Myocyte (in vitro differentiated cells): ENCODE results near the gene APCDD1L. TPM values are rescaled to one million over a fixed set of nuclear protein-coding genes. Genes with fewer than 3 reads are reported as not detected.
"Not testable (repeated sequence)": the region's sequence is repeated elsewhere in the genome, so short reads cannot be mapped to it uniquely, and the experiment has no call there.

Source experiments
- DNase-seq: peaks from one replicate; pipeline ENCODE4 v3.0.0-alpha.2; 2012; ENCODE audit warnings: low read depth
- total RNA-seq: library from RNA; depleted of rRNA; stranded (reverse); fragments of >200 nt; gene quantifications from 2 replicates; pipeline ENCODE4 v1.2.3, GENCODE V29; 2014

APCDD1L gene
- total RNA-seq, 1 donor from 2014 or later, result 0.11 TPM

DNA sequence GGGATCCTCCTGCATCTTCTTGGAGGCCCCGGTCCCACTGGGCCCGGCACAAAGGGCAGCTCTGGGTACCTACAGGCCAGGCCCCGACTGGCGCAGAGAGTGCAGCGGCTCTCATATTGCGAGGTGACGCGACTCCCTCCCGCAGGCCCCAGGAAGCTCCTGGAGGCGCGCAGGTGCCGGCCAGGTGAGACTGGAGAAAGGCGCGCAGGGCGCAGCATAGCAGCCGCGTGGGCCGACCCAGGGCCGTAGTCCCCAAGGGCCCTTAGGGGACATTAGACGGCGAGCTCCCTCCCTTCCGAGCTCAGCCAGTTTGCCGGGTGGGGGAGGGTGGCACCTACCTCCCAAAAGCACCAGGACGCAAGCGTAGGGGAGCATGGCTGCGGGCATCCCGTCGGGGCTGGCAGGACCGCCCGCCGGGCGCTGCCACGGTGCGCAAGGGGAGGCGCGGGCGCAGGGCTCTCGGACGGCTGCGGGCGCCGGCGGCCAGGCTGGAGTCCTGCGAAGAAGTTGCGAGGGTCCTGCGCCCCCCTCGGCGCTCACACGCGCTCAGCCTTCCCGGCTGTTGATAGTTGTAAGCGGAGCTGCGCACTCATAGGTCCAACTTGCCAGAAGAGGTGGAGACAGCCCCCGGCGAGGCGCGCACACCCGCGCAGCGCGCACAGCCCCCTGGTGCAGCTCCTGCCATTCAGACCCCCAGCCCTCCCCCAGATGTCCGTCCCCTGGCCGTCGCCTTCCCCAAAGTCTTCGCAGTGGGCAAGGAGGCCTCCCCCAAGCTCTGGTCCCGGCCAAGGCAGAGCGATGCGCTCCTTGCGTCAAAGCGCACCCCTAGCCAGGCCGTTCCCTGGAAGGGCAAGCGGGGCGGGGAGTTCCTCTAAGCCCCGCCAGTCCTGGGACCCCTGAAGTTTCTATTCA lies 622 bp downstream of the APCDD1L start:
- no peak for DNase-seq

DNA sequence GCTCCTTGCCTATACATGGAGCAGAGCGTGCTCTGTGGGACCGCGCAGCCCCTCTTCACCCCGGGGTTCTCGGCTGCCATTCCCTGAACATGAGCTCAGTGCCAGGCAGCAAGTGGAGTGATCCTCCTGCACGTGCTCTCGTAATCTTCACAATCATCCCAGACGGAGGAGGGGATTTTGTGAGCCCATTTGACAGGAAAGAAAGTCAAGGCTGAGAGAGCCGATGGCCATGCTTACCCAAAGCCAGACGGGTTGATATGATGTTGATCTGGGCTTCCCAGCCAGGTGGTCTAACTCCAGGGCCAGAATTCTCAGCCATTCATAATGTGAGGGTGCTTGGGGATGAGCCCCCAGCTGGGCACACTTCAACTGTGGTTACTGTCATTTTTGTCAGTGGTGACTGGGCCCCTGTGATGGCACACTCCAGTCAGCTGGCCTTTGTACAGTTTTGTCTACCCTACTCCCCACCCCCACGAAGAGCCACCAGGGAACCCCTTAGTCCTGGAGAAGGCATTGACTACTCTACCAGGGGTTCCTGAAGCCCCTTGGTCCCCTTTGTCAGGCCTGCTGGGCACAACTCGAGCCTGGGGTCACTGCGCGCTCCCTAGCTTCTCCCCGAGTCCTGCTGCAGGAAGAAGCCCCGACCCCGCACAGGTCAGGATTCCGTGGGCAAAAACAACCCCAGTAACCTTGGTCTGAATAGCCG lies 1.5 kb downstream of the APCDD1L start:
- DNase-seq, result no peak

DNA sequence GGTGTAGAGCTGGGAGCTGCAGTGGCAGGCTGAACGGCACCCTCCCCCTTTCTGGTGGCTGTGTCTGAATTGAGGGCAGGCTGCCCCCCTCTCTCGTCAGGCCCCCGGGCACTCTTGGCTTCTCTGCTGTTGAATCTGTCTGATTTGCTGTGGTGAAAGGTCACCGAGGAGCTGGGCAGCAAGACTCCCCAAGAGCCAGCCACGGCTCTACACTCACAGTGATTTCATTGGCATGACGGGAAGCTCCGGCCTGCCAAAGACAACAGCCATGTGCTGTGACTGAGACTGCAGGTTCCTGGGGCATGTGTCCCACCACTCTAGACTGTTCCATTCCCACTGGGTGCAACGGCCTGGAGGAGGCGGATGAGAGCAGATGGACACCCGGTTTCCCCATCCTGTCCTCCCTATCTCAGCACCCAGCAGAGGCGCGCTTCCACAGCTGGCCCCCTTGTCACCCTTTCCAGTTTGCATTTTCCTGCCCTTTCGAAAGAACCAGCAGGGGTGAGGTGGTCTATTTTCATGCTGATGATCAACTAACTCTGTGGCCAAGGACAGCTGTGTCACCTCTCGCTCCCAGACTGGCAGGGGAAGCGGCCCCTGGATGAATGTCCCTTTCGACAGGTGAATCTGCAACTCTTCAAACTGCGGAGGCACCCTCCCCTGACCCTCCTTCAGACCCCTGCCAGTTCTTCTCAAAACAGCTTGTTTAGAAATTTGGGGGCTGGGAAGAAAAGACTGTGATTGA lies 2.2 kb downstream of the APCDD1L start:
- peak; percentile 8 for DNase-seq

DNA sequence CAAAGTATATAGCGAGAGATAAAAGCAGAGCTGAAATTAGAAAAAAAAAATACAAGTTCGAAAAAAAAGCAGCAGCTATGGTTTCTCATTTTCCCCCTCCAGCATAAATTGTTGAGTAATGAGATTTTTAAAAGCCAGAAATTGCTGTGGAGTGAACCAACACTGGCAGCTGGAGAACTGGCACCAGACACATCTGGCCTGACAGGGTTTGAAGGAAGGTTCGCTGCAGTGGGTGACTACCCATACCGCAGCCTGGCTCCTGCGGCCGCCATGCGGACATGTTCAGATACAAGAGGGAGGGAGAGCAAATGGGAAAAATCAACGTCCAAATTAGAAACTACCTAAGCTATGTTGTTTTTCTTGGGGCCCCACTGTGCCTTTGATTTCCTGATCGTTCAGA lies 3.3 kb downstream of the APCDD1L start:
- DNase-seq, result peak; percentile 62

DNA sequence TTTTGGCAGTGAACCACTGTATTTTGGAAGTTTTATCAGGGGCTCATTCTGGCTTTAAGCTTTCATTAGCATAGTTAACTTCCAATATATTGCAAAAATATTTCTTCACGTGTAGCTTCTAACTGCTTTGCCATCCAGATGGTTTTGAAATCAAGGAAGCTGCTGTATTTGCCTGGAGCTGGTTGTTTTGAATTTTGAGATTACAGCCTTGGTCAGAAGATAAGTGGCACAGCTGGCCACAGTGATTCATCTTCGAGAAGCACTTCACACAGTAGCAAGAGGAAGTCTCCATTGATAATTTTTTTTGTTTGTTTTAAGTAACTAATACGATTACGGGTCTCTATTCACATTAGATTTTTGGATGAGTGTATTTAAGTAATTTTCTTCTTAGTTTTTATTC lies 3.8 kb downstream of the APCDD1L start:
- peak; percentile 61 for DNase-seq

DNA sequence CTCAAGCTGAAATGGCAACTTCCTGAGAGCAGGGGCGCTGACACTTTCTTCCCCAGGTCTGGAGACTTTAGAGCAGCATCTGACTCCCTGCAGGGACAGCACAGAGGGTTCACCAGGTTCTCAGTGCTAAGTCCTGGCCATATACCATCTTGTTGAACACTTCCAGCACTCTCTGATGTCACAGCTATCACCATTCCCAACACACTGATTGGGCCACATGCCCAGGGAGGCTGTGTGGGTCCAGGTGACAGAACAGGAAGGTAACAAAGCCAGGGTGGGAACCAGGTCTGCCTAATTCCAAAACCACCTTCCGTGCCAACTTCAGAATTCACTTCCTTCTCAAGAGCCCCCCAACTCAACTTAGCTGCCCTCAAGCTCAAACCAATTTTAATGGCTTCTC lies 4.3 kb downstream of the APCDD1L start:
- DNase-seq, result no peak

DNA sequence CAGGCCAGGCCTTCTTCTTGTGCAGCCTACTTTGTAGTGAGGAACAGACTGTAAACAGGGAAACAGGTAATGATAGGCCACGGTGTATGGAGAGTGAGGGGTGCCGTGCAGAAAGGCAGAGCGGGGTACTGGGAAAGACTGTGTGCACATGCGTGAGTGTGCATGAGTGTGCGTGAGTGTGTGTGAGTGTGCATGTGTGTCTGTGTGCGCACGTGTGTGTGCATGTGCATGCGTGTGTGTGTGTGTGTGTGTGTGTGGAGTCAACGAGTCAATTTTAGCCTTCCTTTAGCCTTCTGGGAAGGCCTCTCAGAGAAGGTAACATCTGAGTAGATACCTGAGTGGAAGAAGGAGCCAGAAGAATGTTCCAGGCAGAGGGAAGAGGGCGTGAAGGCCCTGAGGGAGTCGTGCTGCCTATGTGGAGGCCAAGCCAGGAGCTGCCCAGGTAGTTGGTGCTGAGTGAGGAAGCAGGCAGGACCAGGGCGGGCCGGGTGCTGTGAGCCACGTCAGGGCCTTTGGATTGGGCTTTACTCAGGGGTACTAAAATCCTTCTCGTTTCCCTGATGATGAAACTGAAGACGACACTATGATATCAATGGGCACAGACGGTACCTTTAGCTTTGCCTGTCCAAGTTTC lies 6.3 kb downstream of the APCDD1L start:
- DNase-seq, result no peak

DNA sequence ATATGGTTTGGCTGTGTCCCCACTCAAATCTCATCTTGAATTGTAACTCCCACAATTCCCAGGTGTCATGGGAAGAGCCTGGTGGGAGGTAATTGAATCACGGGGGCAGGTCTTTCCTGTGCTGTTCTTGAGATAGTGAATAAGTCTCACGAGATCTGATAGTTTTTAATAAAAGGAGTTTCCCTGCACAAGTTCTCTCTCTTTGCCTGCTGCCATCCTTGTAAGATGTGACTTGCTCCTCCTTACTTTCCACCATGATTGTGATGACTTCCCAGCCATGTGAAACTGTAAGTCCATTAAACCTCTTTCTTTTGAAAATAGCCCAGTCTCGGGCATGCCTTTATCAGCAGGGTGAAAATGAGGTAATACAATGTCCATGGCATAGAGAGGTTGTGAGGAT lies 8.2 kb downstream of the APCDD1L start:
- DNase-seq, result not testable (repeated sequence)

DNA sequence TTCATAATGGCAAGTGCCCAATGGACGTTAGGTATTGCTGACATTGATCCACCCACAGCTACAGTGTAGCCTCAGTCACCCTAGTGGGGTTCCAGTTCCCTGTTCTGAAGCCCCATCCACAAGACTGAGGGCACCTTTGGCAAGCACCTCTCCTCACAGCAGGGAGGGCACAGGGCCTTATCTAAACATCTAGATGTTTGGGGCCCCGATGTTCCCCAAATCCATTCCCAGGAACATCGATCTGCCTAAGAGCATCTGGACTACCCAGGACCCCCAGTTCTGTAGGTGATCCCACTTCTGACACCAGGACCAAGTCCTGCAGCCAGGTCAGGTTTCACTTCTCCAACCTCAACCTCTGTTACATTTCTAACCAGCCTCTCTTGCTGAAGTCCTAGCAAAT lies 10.6 kb downstream of the APCDD1L start:
- no peak for DNase-seq

DNA sequence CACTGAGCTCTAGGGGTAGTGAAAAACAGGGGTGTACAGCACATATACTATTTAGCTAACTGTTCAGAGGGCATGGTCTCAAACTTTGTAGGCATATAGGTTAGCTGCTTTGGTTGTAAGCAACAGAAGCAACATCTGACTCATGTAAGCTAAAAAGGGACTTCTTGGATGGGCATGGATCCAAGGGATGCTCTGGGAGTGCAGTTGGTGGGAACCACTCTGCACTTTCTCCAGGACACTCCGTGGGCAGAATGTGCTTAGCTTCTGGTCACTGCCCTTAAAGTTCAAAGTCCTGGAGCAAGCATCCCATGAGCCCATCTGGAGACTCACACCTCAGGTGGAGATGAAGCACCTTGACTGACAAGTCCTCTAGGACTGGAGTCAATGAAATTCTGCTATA lies 11.5 kb downstream of the APCDD1L start:
- DNase-seq, result no peak

DNA sequence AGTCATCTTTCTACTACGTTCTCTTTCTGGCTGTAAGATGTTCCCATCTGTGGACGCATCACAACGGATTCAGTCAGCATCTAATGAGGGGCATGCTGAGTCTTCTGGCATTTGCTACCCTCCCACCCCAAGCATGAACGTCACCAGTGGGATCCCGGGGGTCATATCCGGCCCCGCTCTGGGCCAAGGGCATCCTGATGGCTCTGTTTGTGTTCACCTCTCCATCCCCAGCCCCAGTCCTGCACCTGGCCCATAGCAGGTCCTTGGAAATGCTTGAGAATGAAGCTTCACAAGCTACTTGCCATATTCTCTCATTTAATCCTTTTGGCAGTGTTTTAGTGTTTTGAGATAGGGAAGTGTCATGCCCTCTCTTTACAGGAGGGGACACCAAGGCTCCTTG lies 14.9 kb downstream of the APCDD1L start:
- DNase-seq, result no peak

DNA sequence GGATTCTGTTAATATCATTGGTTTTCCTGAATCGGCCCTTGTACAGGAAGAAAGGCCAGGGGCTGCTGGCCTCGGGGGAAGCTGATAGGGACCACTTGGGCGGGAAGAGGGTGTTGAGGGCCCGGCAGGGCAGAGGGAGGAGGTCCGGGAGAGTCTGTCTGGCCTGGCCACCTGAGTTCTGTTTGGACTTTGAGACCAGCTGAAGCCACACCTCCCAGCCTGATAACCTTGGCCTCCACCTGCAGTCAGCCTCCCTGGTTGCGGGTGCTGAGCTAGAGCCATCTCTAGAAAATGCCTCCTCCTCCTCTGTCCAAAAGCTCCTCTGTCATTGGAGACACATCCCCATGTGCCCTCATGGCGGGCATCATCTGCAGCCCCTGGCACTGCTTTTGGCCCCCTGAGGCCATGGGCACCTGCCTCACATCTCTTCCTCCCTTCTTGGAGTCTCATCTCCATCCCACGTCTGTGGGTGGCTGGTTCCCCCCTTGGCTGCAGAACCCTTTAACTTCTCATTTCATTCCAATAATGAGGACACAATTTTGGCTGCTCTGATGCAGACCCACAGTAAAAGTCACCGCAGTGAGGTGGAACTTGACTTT lies 16.6 kb downstream of the APCDD1L start:
- DNase-seq, result no peak

DNA sequence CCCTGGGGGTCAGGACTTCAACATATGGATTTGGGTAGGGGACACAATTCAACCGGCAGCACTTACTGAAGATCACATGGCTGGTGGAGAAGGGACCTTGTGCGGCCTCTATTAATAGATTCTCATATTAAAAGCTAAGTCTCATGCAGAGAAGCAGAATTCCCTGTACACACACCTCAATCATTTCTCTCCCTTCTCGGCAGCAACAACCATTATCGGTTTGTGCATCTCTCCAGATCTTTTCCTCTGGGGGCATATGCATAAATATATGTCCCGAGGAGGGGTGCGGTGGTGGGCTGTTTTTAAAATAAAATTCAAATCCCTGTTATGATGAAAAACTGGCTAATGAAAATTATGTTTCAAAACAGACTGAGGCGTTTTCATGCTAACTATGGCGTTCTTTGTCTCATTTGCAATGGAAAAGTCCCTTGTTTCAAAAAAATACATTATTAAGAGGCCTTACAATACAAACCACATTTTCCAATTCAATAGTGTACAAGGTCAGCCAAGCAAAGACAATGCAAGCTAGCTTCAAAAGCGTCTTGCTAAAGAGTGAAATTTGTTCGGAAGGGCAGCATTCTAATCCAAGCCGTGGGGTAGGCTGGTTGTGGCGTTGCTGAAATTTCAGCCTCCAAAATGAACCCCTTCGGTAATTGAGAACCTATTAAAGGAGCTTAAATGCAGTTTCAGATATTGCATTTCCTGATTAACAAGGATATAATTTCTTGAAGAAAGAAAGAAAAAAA lies 17.3 kb downstream of the APCDD1L start:
- no peak for DNase-seq

DNA sequence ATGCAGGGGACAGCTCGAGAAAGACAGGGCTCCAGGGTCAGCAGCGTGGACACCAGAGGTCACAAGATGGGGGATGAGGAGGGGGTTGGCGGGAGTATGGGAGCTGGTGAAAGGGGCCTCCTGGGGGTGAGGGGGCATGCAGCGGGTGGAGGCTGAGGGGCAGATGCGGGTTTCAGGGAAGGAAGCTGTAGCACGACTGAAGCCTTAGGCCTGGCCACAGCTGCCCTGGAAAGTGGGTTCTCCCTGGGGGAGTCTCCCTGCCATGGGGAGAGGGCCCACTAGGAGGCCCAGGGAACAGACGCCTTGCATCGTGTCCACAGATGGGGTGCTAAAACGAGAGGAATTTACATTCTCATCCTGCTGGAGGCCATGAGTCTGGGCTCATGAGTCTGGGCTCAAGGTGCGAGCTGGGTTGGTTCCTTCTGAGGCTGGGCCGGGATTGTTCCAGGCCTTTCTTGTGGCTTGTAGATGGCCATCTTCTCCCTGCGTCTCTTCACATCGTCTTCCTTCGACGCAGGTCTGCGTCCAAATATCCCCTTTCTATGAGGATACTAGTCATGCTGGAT lies 18.0 kb downstream of the APCDD1L start:
- no peak for DNase-seq

DNA sequence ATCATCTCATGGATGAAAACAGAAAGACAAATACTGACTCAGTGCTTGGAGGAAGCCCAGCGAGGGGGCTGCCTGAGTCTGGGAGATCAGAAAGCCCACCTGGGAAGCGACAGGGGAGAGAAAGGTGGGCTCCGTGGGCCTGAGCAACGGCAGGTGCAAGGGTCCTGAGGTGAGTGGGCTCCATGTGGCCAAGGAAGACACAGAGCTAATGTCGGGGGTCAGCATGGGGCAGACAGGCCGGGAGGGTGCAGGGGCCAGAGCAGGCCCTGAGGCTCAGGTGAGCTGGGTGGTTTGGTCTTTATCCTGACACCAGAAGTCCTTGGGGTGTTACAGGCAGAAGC lies 18.8 kb downstream of the APCDD1L start:
- no peak for DNase-seq

DNA sequence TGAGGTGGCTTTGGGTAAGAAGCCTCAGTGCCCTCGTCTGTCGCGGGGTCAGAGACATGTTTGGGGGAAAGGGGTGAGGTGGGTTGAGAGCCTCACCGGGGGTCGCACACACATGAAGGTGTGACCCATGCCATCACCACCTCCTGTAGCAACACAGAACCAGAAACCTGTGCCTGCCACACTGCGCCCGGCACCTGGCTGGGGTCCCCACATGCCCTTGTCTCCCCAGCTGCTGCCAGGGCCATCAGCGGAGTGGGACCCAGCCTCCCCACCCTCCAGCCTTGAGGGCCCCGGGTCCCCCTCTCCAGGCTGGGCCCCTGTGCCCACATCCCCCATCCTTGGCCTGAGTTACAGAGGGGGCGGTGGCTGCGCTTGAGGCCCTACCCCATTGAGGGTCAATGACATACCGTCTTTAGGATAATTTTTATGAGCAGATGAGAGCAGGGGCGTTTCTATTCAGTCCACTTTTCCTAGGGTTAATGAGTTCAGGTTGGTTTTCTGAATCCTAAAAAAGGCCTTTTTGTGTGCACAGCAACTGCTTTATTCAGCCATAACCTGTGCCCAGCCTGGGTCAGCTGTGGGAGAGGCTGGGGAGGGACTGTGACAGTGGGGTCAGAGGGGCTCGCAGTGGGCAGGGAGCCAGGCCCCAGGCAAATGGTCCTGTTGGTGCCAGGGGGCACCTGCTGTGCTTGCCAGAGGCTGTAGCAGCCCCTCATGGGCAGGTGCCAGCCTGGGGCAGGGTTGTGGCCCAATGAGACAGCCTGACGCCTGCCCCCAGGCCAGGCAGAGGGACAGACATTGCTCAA lies 19.4 kb downstream of the APCDD1L start:
- no peak for DNase-seq

DNA sequence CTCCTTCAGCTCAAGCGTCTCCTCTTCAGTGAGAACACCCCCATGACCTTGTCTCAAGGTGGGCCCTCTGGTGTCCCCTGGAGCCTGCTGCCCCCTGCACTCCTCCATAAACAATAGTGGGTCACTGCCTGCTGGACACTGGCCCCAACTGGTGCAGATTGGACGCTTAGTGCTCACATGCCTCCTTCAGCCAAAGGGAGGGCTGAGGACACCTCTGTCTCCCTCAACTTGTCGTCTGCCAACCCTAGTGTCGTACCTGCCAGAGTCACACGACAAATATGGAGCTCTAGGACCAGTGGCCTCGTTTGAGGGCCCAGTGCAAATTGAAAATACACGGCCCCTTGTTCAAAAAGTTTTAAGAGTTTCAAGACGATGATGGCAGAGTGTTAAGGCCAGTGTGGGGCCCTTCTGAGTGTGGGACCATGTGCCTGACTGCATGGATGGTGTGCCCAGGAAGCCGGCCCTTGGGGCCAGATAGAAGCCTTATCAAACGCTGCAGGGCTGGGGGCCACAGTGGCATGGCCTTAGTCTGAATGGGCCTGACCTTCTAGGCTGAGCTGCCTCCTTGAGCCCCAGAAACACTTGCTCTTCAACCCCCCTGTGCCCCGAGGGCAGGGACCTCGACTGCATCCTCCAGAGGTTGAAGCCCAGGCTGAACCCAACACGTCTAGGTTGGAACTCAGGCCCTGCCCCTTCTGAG lies 20.1 kb downstream of the APCDD1L start:
- no peak for DNase-seq

DNA sequence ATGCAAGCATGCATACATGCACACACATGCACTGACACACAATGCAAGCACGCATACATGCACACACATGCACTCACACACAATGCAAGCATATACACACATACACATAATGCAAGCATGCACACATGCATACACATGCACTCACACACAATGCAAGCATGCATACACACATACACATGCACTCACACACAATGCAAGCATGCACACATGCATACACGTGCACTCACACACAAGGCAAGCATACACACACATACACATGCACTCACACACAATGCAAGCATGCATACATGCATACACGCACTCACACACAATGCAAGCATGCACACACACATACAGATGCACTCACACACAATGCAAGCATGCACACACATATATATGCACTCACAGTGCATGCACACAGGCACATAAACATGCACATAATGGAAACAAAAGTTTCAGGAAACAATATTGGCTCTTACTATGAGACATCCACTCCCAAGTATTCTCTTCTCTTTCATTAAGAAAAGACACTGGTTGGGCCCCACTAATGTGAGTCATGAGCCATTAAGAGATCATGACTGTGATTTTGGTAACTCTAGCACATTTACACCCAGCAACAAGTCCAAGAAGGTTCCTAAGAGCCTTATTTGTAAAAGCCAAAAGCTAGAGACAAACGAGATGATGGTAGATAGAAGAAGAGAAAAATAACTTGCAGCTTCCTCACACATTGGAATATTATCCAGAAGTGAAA lies 22.2 kb downstream of the APCDD1L start:
- DNase-seq, result no peak
